Panc1 (cell line): Measurements from ENCODE around the gene TEX52. TPM values are rescaled to one million over a fixed set of nuclear protein-coding genes. Genes with fewer than 3 reads are reported as not detected.

Experiments
- total RNA-seq: library from RNA; stranded (reverse); gene quantifications from one replicate; pipeline ENCODE4 v1.2.1, GENCODE V29; 2021; ENCODE audit not compliant: unreplicated experiment

Gene TEX52
- total RNA-seq, 1 experiment from 2014 or later: not detected

Other genes starting within 250 kb of the TEX52 start
- 64.9 TPM for gene FKBP4, start 62.1 kb downstream of the TEX52 start, total RNA-seq
- 17.4 TPM for gene ITFG2, start 44.4 kb downstream of the TEX52 start, total RNA-seq
- gene NRIP2, start 22.0 kb downstream of the TEX52 start, total RNA-seq: not detected
- 71.2 TPM for gene FOXM1, start 20.1 kb upstream of the TEX52 start, total RNA-seq
- 37.7 TPM for gene RHNO1, start 20.2 kb upstream of the TEX52 start, total RNA-seq
- 29.3 TPM for gene TULP3, start 33.9 kb upstream of the TEX52 start, total RNA-seq
- gene TEAD4, start 102.4 kb upstream of the TEX52 start, total RNA-seq: 47.6 TPM
- 7.7 TPM for gene TSPAN9, start 220.3 kb upstream of the TEX52 start, total RNA-seq